ENCODE measurements around the gene CMPK2. TPM values are rescaled to one million over a fixed set of nuclear protein-coding genes. Genes with fewer than 3 reads are reported as not detected.

Gene CMPK2
- total RNA-seq, 1 donor from 2014 or later = 2.9 TPM

DNA sequence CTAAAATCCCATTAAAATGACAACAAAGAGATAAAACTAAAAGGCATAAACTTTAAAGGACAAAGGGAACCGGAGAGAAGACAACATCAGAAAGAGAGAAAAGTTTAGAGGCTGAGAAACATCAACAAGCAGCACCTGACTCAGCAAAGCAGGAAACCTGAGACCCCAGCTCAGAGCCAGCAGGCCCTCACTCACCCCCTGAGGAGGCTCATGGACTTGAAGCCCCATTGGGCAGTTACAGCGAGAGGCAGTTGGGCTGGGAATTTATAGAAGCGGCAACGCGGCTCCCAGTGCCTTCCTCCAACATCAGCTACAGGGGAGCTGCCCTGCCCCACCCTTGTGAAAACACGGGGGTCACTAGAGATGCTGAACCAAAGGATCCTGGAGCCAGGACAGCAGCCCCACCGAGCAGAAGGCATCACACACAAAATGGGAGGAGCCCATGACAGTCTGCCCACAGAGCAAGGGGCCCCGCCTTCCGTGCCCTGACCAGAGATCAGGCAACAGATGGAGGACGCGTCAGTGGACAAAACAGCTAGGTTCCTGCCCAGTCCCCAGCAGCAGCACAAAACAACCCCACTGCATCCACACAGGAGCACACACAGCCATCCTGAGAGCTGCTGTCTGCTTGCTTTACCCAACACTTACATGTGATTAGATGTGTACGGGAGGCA, 52.7 kb downstream of the CMPK2 start:
- no peak for DNase-seq (ENCODE audit: low spot score)

DNA sequence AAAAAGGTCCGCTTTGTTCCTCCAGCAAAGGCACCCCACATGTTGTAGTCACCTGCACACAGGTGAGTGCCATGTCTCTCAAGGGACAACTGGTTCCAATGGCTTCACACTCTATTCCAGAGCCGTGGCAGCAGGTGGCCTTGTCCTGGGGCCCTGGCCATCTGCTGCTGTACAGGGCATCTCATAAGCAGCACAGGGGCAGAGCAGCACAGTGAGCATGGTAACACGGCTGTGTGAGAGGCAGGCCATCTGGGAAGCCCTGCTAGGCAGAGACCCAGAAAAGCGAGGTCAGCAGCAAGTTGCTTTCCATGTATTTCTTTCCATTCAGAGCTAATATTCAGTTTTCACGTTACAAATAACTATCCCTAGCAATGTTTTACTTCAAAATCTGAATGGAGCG, 54.7 kb downstream of the CMPK2 start:
- DNase-seq (ENCODE audit: low spot score) = no peak

DNA sequence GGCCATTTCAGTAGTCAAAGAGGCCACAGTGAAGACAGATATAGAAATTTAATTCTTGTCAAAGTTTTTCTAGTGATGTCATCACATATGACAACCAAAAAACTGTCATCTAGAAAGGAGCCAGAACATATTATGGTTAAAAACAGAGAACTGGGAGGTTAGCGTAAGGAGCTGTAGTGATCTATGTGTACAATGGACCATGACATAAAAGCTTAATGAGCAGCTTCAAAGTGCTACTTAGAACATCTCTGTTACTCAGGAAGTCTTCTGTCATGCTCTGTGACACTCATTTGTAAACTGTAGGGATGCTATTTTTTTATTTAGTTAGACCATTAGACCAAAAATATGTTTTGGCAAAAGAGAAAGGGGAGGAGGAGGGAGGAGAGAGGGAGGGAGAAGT, 57.3 kb downstream of the CMPK2 start:
- DNase-seq (ENCODE audit: low spot score) = no peak

DNA sequence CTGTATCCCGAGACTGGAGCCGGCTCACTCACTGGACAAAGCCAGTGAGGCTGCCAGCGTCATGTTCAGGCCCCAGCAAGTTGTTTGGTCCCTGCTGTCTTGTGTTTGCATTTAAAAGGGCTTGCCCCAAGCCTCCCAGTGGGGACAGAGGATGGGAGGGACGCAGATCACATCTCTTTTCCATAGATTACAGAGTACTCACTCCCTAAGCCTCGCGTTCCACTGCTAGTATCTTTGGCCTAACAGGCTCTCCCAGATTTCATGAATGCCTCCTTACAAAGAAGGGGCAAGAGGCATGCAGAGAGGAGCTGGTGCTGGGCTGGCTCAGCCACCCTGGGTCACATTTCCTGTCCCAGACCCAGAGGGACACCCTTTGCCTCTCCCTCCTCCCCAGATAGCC, 59.1 kb downstream of the CMPK2 start:
- DNase-seq (ENCODE audit: low spot score) = no peak

DNA sequence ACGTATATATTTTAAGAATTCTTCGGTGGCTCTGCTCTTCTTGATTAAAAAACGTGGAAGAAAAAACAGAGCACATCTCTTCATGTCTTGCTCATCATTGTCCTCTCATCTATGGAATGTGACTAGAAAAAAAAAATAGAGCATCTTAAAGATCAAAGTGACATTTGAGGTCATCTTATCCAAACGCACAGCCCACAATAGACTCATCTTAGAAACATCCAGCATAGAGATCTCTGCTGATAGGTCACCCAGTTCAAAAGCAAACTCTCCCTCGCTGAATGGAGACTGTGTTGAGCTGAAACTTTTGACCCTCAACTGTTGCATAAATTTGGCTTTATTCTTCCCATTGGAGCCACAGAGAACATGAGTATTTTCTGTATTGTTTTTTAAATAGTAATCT, 65.2 kb downstream of the CMPK2 start:
- DNase-seq (ENCODE audit: low spot score) = no peak

Other genes starting within 250 kb of the CMPK2 start
- gene RSAD2, start 11.9 kb upstream of the CMPK2 start, total RNA-seq = 1.3 TPM
- gene RNF144A, start 51.5 kb upstream of the CMPK2 start, total RNA-seq = 15.4 TPM